D721Med (cell line): ENCODE measurements around the gene ZNF724.
"Not testable (repeated sequence)": the region's sequence is repeated elsewhere in the genome, so short reads cannot be mapped to it uniquely, and the experiment has no call there.

Source experiments
- DNase-seq: peaks from one replicate; pipeline ENCODE4 v3.0.0; 2011; ENCODE audit warnings: low spot score; ENCODE audit not compliant: insufficient read length
- FAIRE-seq: peaks from 2 replicates; lab custom pipeline; 2011; peaks lifted over from hg19 to GRCh38; lab: Jason Lieb, UNC
- CTCF ChIP-seq: IDR thresholded peaks from 2 replicates; pipeline ENCODE4 v1.5.1; 2012; ENCODE audit warnings: mild to moderate bottlenecking, control low read depth; ENCODE audit not compliant: insufficient read depth; ENCODE audit errors: missing control alignments

The ZNF724 gene

GRCh38 chr19:23249911-23250649, at the start of gene ZNF724:
Gene ZNF724, minus strand, starts transcription at chr19:23250394. Its CDS starts 152 bp downstream, at chr19:23250242.
- no peak for TF ChIP-seq CTCF
- DNase-seq (peak; percentile 71), FAIRE-seq (peak; percentile 55)

- DNase-seq (no peak), FAIRE-seq (no peak)
- no peak for TF ChIP-seq CTCF
These were observed 43.9 kb upstream of the ZNF724 start for GRCh38 chr19:23294141-23294540.

GRCh38 chr19:23289966-23290365, 39.8 kb upstream of the ZNF724 start:
- DNase-seq, FAIRE-seq: not testable (repeated sequence)

GRCh38 chr19:23287620-23288019, 37.4 kb upstream of the ZNF724 start:
- no peak for TF ChIP-seq CTCF
- no peak for DNase-seq
- no peak for FAIRE-seq

- no peak for TF ChIP-seq CTCF
- DNase-seq (no peak), FAIRE-seq (no peak)
These were observed 36.3 kb upstream of the ZNF724 start for GRCh38 chr19:23286477-23286876.

GRCh38 chr19:23285948-23286347, 35.8 kb upstream of the ZNF724 start:
- DNase-seq (no peak), FAIRE-seq (no peak)
- no peak for TF ChIP-seq CTCF

- not testable (repeated sequence) for FAIRE-seq
These were observed 35.1 kb upstream of the ZNF724 start for GRCh38 chr19:23285326-23285725.

GRCh38 chr19:23283925-23284324, 33.7 kb upstream of the ZNF724 start:
- FAIRE-seq (peak; percentile 29), DNase-seq (no peak)
- TF ChIP-seq CTCF, result peak; percentile 37

More at GRCh38 chr19:23285326-23285725, 35.1 kb upstream of the ZNF724 start:
- DNase-seq, result not testable (repeated sequence)
